ENCODE results near the gene MIA. TPM values are rescaled to one million over a fixed set of nuclear protein-coding genes. Genes with fewer than 3 reads are reported as not detected.
"Not testable (repeated sequence)": the region's sequence is repeated elsewhere in the genome, so short reads cannot be mapped to it uniquely, and the experiment has no call there.

The MIA gene
- polyA plus RNA-seq, 1 donor = 1.6 TPM

DNA sequence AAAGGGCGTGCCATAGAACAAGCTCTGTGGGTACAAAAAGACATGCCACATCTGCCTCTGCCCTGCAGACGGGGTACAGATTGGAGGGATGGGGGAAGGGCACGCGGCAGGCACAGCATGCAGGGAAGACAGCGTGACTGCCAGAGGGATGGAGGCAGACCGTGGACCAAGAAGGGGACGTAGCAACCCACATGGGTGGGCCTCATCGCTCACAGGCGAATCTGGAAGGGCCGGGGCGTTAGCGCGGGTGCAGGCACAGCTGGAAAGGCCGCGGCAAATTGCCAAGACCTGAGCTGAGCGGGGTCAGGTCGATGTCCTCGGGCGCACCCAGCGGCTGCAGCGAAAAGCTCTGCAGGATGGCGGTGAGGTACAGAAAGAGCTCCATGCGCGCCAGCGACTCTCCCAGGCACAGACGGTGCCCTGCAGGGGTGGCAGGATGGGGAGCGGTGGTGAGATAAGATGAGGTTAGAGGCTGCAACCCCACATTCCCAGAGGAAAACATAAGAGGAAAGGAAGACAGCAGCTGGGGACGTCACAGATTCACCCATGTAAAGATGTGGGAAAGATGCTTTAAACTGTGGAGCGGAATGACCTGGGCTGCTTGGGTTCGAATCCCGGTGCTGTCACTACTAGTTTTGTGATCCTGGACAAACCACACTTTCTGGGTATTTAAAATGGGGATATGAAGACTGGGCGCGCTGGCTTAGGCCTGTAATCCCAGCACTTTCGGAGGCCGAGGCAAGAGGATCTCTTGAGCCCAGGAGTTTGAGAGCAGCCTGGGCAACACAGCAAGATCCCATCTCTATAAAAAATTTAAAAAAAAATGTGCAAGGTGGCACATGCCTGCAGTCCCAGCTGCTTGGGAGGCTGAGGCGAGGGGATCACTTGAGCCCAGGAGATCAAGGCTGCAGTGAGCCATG, 43.4 kb downstream of the MIA start:
- not testable (repeated sequence) for DNase-seq (ENCODE audit: low read depth)

DNA sequence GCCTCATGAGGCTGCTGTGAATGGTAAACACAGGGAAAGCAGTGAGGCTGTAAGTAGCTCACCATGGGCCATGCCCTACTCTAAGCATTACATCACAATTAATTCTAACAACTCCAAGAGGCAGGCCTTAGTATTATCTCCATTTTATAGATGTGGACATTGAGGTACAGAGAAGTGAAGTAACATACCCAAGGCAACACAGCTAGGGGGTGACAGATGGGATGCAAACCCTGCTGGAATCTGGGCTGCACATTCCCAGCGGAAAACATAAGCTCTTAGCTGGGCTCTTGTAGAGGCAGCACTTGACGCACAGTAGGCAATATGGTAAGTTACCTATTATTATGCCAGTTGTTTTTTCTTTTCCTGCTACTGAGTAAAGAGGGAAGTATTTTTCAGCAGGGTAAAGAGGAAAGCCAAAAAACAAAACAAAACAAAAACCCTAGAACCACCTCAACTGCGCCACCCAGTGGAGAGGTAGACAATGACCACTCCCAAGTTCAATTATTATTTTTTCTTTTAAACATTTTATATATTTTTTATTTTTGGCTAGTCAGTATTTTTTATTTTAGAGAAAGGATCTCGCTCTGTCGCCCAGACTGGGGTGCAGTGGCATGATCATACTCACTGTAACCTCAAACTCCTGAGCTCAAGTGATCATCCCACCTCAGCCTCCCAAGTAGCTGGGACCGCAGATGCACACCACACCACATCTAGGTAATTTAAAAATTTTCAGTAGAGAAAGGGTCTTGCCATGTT, 44.3 kb downstream of the MIA start:
- not testable (repeated sequence) for DNase-seq (ENCODE audit: low read depth)

DNA sequence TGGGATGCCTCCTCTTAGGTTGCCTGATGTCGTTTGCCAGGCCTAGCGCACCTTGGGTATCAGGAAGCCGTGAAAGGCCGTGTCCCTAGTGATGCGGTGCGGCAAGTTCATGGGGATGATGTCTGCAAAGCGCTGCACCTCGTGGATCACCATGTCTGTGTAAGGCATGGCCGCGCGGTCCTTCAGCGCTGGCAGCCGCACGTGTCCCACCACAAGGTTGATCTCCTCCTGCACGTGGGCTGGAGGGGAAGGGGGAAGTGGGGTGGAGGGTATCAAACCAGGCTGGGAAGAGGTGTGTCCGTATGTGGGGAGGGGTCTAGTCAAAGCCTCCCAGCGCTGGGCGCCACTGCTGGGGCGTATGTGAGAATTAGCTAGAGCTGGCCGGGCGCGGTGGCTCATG, 46.8 kb downstream of the MIA start:
- DNase-seq (ENCODE audit: low read depth) = no peak

DNA sequence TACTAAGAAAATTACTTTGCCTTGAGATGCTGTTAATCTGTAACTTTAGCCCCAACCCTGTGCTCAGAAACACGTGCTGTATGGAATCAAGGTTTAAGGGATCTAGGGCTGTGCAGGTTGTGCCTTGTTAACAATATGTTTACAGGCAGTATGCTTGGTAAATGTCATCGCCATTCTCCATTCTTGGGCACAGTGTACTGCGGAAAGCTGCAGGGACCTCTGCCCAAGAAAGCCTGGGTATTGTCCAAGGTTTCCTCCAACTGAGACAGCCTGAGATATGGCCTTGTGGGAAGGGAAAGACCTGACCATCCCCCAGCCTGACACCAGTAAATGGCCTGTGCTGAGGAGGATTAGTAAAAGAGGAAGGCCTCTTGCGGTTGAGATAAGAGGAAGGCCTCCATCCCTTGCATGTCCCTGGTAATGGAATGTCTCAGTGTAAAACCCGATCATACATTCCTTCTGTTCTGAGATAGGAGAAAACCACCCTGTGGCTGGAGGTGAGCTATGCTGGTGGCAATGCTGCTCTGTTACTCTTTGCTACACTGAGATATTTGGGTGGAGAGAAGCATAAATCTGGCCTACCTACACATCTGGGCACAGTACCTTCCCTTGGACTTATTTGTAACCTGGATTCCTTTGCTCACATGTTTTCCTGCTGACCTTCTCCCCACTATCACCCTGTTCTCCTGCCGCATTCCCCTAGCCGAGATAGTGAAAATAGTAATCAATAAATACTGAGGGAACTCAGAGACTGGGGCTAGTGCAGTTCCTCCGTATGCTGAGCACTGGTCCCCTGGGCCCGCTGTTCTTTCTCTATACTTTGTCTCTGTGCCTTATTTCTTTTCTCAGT, 47.6 kb downstream of the MIA start:
- not testable (repeated sequence) for DNase-seq (ENCODE audit: low read depth)

DNA sequence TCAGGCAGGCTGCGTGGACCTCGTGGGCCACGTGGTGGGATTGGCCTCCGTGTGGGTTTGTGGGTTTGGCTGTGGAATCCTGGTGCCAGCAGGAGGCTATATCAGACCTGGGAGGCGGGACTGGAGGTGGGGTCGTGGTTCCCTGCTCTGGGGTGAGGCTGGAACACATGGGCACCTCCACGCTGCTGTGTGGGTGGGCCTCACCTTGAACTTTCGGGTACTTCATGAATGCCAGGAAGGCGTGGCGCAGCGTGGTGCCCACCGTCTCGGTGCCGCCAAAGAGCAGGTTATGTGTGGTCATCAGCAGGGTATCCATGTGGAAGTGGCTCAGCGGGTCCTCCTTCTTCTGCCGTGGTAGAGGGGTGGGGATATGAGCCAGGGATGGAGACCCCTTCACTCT, 49.6 kb downstream of the MIA start:
- DNase-seq (ENCODE audit: low read depth) = not testable (repeated sequence)

DNA sequence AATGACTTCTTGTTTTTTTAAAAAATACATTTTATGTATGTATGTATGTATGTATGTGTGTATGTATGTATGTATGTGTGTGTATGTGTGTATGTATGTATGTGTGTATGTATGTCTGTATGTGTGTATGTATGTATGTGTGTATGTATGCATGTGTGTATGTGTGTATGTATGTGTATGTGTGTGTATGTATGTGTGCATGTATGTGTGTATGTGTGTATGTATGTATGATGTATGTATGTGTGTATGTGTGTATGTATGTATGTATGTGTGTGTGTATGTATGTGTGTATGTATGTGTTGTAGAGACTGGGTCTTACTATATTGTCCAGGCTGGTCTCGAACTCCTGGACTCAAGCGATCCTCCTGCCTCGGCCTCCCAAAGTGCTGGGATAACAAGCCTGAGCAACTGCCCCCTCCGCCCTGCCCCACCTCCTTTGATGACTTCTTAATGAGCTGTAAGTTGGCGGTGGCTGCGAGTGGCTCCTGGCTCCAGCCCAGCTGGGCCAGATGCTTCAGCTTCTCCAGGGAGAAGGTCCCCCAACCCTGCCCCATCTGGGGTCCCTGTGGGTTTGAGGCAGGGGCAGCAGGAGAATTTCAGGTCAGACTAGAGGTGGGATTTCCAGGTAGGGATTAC, 50.3 kb downstream of the MIA start:
- not testable (repeated sequence) for DNase-seq (ENCODE audit: low read depth)

DNA sequence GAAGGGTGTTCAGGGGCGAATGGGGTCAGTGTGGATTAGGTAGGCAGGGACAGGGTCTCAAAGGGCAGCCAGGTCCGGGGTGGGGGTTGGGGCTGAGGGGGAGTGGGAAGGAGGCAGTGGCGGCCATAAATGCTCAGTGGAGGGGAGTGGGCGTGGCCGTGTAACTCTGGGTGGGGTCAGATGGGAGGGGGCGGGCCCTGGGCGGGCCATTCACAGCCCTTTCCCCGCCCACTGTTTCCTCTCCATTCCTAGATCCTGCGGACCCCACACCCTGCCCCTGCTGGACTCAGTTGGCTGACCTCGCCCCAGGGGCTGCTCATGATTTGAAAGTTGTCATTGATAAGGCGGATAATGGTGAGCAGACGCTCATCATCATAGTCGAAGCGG, 51.0 kb downstream of the MIA start:
- not testable (repeated sequence) for DNase-seq (ENCODE audit: low read depth)

DNA sequence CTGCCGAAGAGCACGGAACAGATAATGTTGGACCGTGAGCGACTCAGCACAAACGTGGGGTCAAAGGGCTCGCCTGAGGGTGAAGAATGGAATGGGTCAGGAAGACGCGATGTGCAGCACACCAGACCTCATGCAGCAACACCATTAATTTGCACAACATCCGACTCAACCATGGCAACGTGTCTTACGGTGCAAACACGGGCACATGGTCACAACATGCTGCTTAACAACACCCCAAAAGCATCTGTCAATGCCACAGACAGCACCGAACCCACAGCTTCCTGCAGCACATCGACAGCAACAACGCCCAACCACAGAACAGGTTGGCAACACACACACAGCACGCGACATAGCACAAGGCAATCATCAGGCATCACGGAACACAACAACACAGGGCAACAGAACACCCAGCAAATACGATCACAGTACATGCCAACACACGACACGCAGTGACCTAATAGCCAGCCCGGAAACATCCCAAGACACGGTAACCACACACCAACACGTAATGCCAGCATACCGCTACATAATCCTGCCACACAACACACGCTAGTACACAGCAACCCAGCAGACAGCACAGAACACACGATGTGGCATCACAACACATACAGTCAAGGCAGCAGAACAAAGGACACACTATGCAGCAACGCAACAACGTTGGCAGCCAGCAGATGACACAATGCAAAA, 51.5 kb downstream of the MIA start:
- DNase-seq (ENCODE audit: low read depth) = not testable (repeated sequence)

Other genes with a start within 250 kb of the MIA start
- gene SHKBP1, start 198.6 kb upstream of the MIA start, polyA plus RNA-seq (ENCODE audit: insufficient read length) = 18.3 TPM
- 239 TPM for gene LTBP4, start 174.2 kb upstream of the MIA start, polyA plus RNA-seq (ENCODE audit: insufficient read length)
- 32.6 TPM for gene NUMBL, start 84.9 kb upstream of the MIA start, polyA plus RNA-seq (ENCODE audit: insufficient read length)
- gene COQ8B, start 58.6 kb upstream of the MIA start, polyA plus RNA-seq (ENCODE audit: insufficient read length) = 18.7 TPM
- gene ITPKC, start 58.4 kb upstream of the MIA start, polyA plus RNA-seq (ENCODE audit: insufficient read length) = 9.9 TPM
- 8.5 TPM for gene ACTMAP, start 25.0 kb upstream of the MIA start, polyA plus RNA-seq (ENCODE audit: insufficient read length)
- 57.2 TPM for gene SNRPA, start 24.3 kb upstream of the MIA start, polyA plus RNA-seq (ENCODE audit: insufficient read length)
- gene RAB4B, start 2.7 kb downstream of the MIA start, polyA plus RNA-seq (ENCODE audit: insufficient read length) = 9.0 TPM
- 46.2 TPM for gene EGLN2, start 23.7 kb downstream of the MIA start, polyA plus RNA-seq (ENCODE audit: insufficient read length)
- 0.29 TPM for gene CYP2A6, start 74.9 kb downstream of the MIA start, polyA plus RNA-seq (ENCODE audit: insufficient read length)
- 0.27 TPM for gene CYP2A7, start 106.7 kb downstream of the MIA start, polyA plus RNA-seq (ENCODE audit: insufficient read length)
- gene CYP2B6, start 215.8 kb downstream of the MIA start, polyA plus RNA-seq (ENCODE audit: insufficient read length) = not detected